Measurements from ENCODE around the gene CFHR5. TPM values are rescaled to one million over a fixed set of nuclear protein-coding genes. Genes with fewer than 3 reads are reported as not detected.
A peak's percentile ranks its signal among the peaks of the same experiment; 100 is the strongest.
"Not testable (repeated sequence)": the region's sequence is repeated elsewhere in the genome, so short reads cannot be mapped to it uniquely, and the experiment has no call there.

Gene CFHR5
- total RNA-seq (2022) (not detected in 2 replicates), Bru-seq, nascent RNA (percentile 5 among the genes with signal in this experiment), BruChase-seq, experiment 1, labeled RNA remaining after a 6-hour chase (percentile 3 among the genes with signal in this experiment), BruChase-seq, experiment 2, labeled RNA remaining after a 2-hour chase (not detected)
- long read RNA-seq = 0 reads

GRCh38 chr1:196977278-196977677 lies at the start of gene CFHR5:
Gene CFHR5 (plus strand): TSS chr1:196977556. CDS start chr1:196977665, 109 bp downstream.
- H3K36me3 Mint-ChIP-seq (ENCODE audit: insufficient read depth, unreplicated experiment) = no peaks in the 10 kb centered on the region
- no peaks in the 10 kb centered on the region for H3K4me1 Mint-ChIP-seq (ENCODE audit: low read depth, unreplicated experiment)
- BruUV-seq (replicated peaks) = no TSS peak
- no peak for TF ChIP-seq CTCF (IDR thresholded peaks at IDR 0.05; ENCODE audit: unreplicated experiment)
- CTCF ChIA-PET = no interaction called here
- no peaks in the 10 kb centered on the region for H3K27me3 Mint-ChIP-seq (ENCODE audit: unreplicated experiment)
- H3K9me3 Mint-ChIP-seq (ENCODE audit: low read depth, unreplicated experiment) = no peaks in the 10 kb centered on the region
- no peak within 1 kb of the TSS for H3K27ac Mint-ChIP-seq (ENCODE audit: unreplicated experiment)
- H3K4me3 Mint-ChIP-seq (ENCODE audit: low read depth, unreplicated experiment) = no peak within 1 kb of the TSS
- intact Hi-C loops (cut with micrococcal nuclease; ENCODE audit: unreplicated experiment) = no loop called here
- DNase-seq = no peak

- intact Hi-C loops (cut with micrococcal nuclease; ENCODE audit: unreplicated experiment); H3K27ac Mint-ChIP-seq (ENCODE audit: unreplicated experiment); H3K4me1 Mint-ChIP-seq (ENCODE audit: low read depth, unreplicated experiment); CTCF ChIA-PET; BruUV-seq (replicated peaks); DNase-seq; H3K9me3 Mint-ChIP-seq (ENCODE audit: low read depth, unreplicated experiment); H3K4me3 Mint-ChIP-seq (ENCODE audit: low read depth, unreplicated experiment); H3K27me3 Mint-ChIP-seq (ENCODE audit: unreplicated experiment); H3K36me3 Mint-ChIP-seq (ENCODE audit: insufficient read depth, unreplicated experiment): not testable (repeated sequence)
Observed at GRCh38 chr1:196932853-196933252, 44.5 kb upstream of the CFHR5 start.

- intact Hi-C loops (cut with micrococcal nuclease; ENCODE audit: unreplicated experiment) = no loop called here
- Mint-ChIP-seq H3K4me1 (ENCODE audit: low read depth, unreplicated experiment) (no peaks in the 10 kb centered on the region), H3K27me3 (ENCODE audit: unreplicated experiment) (no peaks in the 10 kb centered on the region), H3K36me3 (ENCODE audit: insufficient read depth, unreplicated experiment) (no peaks in the 10 kb centered on the region), H3K9me3 (ENCODE audit: low read depth, unreplicated experiment) (peaks cover 3% of the 10 kb centered on the region), H3K27ac (ENCODE audit: unreplicated experiment) (no peak overlapping the region), H3K4me3 (ENCODE audit: low read depth, unreplicated experiment) (no peak overlapping the region)
- CTCF ChIA-PET = no interaction called here
- no TSS peak for BruUV-seq (replicated peaks)
- DNase-seq = no peak
- no peak for TF ChIP-seq CTCF (IDR thresholded peaks at IDR 0.05; ENCODE audit: unreplicated experiment)
Observed at GRCh38 chr1:196933531-196934189, 43.7 kb upstream of the CFHR5 start.

GRCh38 chr1:196941474-196941873 lies 35.9 kb upstream of the CFHR5 start:
- H3K27ac Mint-ChIP-seq (ENCODE audit: unreplicated experiment); H3K9me3 Mint-ChIP-seq (ENCODE audit: low read depth, unreplicated experiment); H3K4me3 Mint-ChIP-seq (ENCODE audit: low read depth, unreplicated experiment); H3K27me3 Mint-ChIP-seq (ENCODE audit: unreplicated experiment); CTCF ChIA-PET; BruUV-seq (replicated peaks); H3K4me1 Mint-ChIP-seq (ENCODE audit: low read depth, unreplicated experiment); H3K36me3 Mint-ChIP-seq (ENCODE audit: insufficient read depth, unreplicated experiment); intact Hi-C loops (cut with micrococcal nuclease; ENCODE audit: unreplicated experiment): not testable (repeated sequence)
- DNase-seq = peak; percentile 5

- H3K27ac Mint-ChIP-seq (ENCODE audit: unreplicated experiment); H3K9me3 Mint-ChIP-seq (ENCODE audit: low read depth, unreplicated experiment); intact Hi-C loops (cut with micrococcal nuclease; ENCODE audit: unreplicated experiment): not testable (repeated sequence)
Observed at GRCh38 chr1:196943568-196943967, 33.8 kb upstream of the CFHR5 start, which contains the start of gene CFHR2. Gene CFHR2 (plus strand): TSS chr1:196943738. CDS start chr1:196943881, 143 bp downstream.

More at GRCh38 chr1:196943568-196943967, 33.8 kb upstream of the CFHR5 start, which contains the start of gene CFHR2:
- H3K27me3 Mint-ChIP-seq (ENCODE audit: unreplicated experiment); CTCF ChIA-PET; DNase-seq; H3K4me3 Mint-ChIP-seq (ENCODE audit: low read depth, unreplicated experiment); H3K36me3 Mint-ChIP-seq (ENCODE audit: insufficient read depth, unreplicated experiment); H3K4me1 Mint-ChIP-seq (ENCODE audit: low read depth, unreplicated experiment); BruUV-seq (replicated peaks): not testable (repeated sequence)
